ENCODE data around the gene TESPA1. TPM values are rescaled to one million over a fixed set of nuclear protein-coding genes. Genes with fewer than 3 reads are reported as not detected.

The TESPA1 gene
- total RNA-seq, 1 experiment from 2014 or later: not detected

DNA sequence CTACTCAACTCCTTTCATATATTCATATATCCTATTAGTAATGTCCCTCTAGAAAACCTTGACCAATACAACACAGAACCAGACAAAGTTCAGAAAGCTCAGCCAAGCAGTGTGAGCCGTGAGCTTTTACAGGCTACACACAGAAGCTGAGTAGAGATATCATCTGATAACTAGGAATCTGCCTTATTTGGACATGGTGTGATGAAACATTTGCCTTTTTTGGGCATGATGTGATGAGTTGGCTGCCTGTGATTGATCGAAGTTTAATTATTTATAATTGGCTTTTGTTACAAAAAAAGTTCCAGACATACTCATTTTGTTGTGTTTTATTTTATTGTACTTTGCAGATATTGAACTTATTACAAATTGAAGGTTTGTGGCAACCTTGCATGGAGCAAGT, 46.6 kb downstream of the TESPA1 start:
- no peak for DNase-seq
- Mint-ChIP-seq H3K27me3 (ENCODE audit: insufficient read depth, unreplicated experiment) (peaks cover 12% of the 10 kb centered on the region), H3K4me1 (ENCODE audit: low read depth, unreplicated experiment) (peaks cover 8% of the 10 kb centered on the region), H3K4me3 (ENCODE audit: unreplicated experiment) (no peak overlapping the region), H3K9me3 (ENCODE audit: unreplicated experiment) (no peaks in the 10 kb centered on the region), H3K27ac (ENCODE audit: unreplicated experiment) (no peak overlapping the region), H3K36me3 (ENCODE audit: insufficient read depth, unreplicated experiment) (no peaks in the 10 kb centered on the region)
- intact Hi-C loops (cut with micrococcal nuclease; ENCODE audit: unreplicated experiment): no loop called here
- Histone ChIP-seq H3K36me3 (ENCODE audit: control insufficient read depth, insufficient read depth, low read length) (no peaks in the 10 kb centered on the region), H3K4me3 (ENCODE audit: low read depth, low read length) (no peak overlapping the region), H3K9me3 (no peaks in the 10 kb centered on the region), H3K27me3 (replicated peaks; ENCODE audit: control insufficient read depth, insufficient read depth, low read length) (no peaks in the 10 kb centered on the region), H3K4me1 (no peaks in the 10 kb centered on the region; the same call in 1 of the 2 replicates)
- no TSS peak for BruUV-seq (replicated peaks)
- ChIA-PET POLR2A (no interaction called here), CTCF (no interaction called here)
- TF ChIP-seq, protein P1, sequence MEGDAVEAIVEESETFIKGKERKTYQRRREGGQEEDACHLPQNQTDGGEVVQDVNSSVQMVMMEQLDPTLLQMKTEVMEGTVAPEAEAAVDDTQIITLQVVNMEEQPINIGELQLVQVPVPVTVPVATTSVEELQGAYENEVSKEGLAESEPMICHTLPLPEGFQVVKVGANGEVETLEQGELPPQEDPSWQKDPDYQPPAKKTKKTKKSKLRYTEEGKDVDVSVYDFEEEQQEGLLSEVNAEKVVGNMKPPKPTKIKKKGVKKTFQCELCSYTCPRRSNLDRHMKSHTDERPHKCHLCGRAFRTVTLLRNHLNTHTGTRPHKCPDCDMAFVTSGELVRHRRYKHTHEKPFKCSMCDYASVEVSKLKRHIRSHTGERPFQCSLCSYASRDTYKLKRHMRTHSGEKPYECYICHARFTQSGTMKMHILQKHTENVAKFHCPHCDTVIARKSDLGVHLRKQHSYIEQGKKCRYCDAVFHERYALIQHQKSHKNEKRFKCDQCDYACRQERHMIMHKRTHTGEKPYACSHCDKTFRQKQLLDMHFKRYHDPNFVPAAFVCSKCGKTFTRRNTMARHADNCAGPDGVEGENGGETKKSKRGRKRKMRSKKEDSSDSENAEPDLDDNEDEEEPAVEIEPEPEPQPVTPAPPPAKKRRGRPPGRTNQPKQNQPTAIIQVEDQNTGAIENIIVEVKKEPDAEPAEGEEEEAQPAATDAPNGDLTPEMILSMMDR (IDR thresholded peaks at IDR 0.05; ENCODE audit: insufficient read depth in 1 of 2, low read depth in 1 of 2, low read length in 1 of 2, severe bottlenecking in 1 of 2, unreplicated experiment in 1 of 2): no peak

DNA sequence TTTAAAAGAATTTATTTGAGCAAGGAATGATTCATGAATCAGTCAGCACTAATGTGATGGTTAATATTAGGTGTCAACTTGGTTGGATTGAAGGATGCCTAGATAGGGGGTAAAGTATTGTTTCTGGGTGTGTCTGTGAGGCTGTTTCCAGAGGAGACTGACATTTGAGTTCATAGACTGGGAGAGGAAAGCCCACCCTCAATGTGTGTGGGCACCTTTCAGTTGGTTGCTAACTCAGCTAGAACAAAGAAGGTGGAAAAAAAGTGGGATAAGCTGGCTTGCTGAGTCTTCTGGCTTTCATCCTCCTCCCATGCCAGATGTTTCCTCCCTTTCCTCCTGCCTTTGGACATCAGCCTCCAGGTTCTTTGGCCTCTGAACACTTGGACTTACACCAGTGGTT, 47.2 kb downstream of the TESPA1 start:
- POLR2A ChIA-PET: no interaction called here
- Histone ChIP-seq H3K4me3 (ENCODE audit: low read depth, low read length) (no peak overlapping the region), H3K36me3 (ENCODE audit: control insufficient read depth, insufficient read depth, low read length) (no peaks in the 10 kb centered on the region), H3K27me3 (replicated peaks; ENCODE audit: control insufficient read depth, insufficient read depth, low read length) (no peaks in the 10 kb centered on the region), H3K9me3 (no peaks in the 10 kb centered on the region), H3K4me1 (no peaks in the 10 kb centered on the region; the same call in 1 of the 2 replicates)
- Mint-ChIP-seq H3K4me3 (ENCODE audit: unreplicated experiment) (no peak overlapping the region), H3K36me3 (ENCODE audit: insufficient read depth, unreplicated experiment) (no peaks in the 10 kb centered on the region), H3K9me3 (ENCODE audit: unreplicated experiment) (no peaks in the 10 kb centered on the region), H3K27ac (ENCODE audit: unreplicated experiment) (no peak overlapping the region), H3K27me3 (ENCODE audit: insufficient read depth, unreplicated experiment) (peaks cover 12% of the 10 kb centered on the region), H3K4me1 (ENCODE audit: low read depth, unreplicated experiment) (peaks cover 8% of the 10 kb centered on the region)
- no peak for DNase-seq
- intact Hi-C loops (cut with micrococcal nuclease; ENCODE audit: unreplicated experiment): no loop called here
- no TSS peak for BruUV-seq (replicated peaks)
- TF ChIP-seq, protein P1 (IDR thresholded peaks at IDR 0.05; ENCODE audit: insufficient read depth in 1 of 2, low read depth in 1 of 2, low read length in 1 of 2, severe bottlenecking in 1 of 2, unreplicated experiment in 1 of 2): no peak
- CTCF ChIA-PET: no interaction called here

DNA sequence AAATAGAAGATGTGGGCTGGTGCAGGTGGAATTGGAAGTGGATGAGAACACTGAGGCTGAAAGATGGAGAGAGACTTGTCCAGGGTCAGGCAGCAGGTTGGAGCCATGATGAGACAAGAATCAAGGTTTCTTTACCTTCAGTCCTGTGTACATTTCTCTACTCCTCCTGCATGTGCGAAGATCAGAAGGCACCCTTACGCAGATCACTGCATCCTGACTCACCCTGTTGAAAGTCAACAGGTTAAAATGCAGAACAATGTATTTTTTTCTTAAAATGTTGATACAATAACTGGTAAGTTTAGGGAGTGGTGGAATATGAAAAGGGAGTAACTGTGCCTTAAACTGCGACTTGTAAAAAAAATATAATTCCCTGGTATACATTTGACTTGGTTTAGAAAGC, 47.8 kb downstream of the TESPA1 start:
- TF ChIP-seq, protein P1 (IDR thresholded peaks at IDR 0.05; ENCODE audit: insufficient read depth in 1 of 2, low read depth in 1 of 2, low read length in 1 of 2, severe bottlenecking in 1 of 2, unreplicated experiment in 1 of 2): no peak
- Histone ChIP-seq H3K4me3 (ENCODE audit: low read depth, low read length) (no peak overlapping the region), H3K36me3 (ENCODE audit: control insufficient read depth, insufficient read depth, low read length) (no peaks in the 10 kb centered on the region), H3K27me3 (replicated peaks; ENCODE audit: control insufficient read depth, insufficient read depth, low read length) (no peaks in the 10 kb centered on the region), H3K4me1 (no peaks in the 10 kb centered on the region; the same call in 1 of the 2 replicates), H3K9me3 (no peaks in the 10 kb centered on the region)
- intact Hi-C loops (cut with micrococcal nuclease; ENCODE audit: unreplicated experiment): no loop called here
- no peak for DNase-seq
- Mint-ChIP-seq H3K9me3 (ENCODE audit: unreplicated experiment) (peaks cover 5% of the 10 kb centered on the region), H3K27ac (ENCODE audit: unreplicated experiment) (no peak overlapping the region), H3K27me3 (ENCODE audit: insufficient read depth, unreplicated experiment) (peaks cover 12% of the 10 kb centered on the region), H3K4me3 (ENCODE audit: unreplicated experiment) (no peak overlapping the region), H3K36me3 (ENCODE audit: insufficient read depth, unreplicated experiment) (no peaks in the 10 kb centered on the region), H3K4me1 (ENCODE audit: low read depth, unreplicated experiment) (peaks cover 8% of the 10 kb centered on the region)
- ChIA-PET POLR2A (no interaction called here), CTCF (no interaction called here)
- no TSS peak for BruUV-seq (replicated peaks)
